ENCODE measurements around the gene UCN.

Gene UCN

DNA sequence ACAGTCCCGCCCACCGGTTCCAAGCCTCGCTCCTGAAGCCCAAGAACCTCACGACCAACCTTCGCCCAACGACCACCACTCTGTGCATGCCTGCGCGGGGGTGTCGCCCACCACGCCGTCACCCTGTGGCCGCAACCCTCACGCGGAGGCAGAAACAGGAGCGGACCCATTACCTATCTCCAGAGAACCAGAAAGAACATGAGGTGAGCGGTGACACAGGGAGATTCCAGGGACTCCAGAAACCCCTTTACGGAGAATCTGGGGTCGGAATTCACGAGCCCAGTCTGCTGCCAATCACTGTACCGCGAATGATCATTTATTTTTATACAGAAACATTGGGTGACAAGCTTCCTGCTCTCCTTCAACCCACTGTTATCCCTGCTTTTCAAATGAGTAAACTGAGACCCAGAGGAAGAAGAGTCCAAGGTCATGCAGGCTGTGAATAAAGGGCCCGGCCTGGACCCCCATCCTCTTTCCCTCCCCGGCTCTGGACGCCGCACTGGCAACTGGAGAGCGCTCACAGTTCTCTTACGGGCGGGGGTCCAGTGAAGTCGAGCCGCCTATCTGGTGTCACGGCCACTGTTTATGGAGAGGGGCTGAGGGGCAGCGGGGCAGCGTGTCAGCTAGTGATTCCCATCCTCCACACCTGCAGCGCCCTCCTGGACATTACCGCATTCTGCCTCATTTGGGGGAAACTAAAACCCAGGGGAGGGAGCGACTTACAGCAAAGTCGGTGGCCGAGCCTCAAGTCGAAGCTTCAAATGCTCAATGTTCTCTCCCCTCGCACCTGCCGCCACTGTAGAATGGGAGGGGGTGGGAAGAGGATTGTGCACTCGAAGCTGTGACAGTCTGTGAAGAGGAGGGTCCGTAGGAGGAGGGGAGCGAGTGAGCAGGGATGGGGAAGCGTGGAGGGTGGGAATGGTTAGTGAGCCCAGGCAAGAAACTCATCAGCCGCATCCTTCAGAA is 44.7 kb downstream of the UCN start:
- CTCF ChIA-PET: interaction anchor here (0.6 to 6.2 kb wide), 9 partner anchors 13 to 175 kb away, joined by 3 to 96 read pairs (median 4); partner anchors contain the start of gene TRIM54
- H3K36me3 ChIP-seq (ENCODE audit: control insufficient read depth in 2 of 2, insufficient read depth in 1 of 2, low read length in 2 of 2): no peaks in the 10 kb centered on the region
- peak overlapping the region; percentile 50 for H3K4me3 ChIP-seq (ENCODE audit: low read depth, low read length)
- H3K4me1 ChIP-seq (ENCODE audit: control insufficient read depth, insufficient read depth, low read length): peaks cover 9% of the 10 kb centered on the region
- POLR2A ChIA-PET: interaction anchor here (0.8 to 0.9 kb wide), 3 partner anchors 30 to 32 kb away, joined by 3 to 4 read pairs (median 3); no protein-coding TSS in a partner anchor
- no peak overlapping the region for H3K27ac ChIP-seq (ENCODE audit: extremely low read depth, low read depth, low read length)
- H3K9me3 ChIP-seq (ENCODE audit: control insufficient read depth, insufficient read depth, low read depth, low read length): no peaks in the 10 kb centered on the region
- no peak for TF ChIP-seq ZXDB (tag by site-specific recombination; IDR thresholded peaks at IDR 0.05)
- TF ChIP-seq ZBTB8A (tag by site-specific recombination; IDR thresholded peaks at IDR 0.05): peak; percentile 1; the same call in 1 of the 2 replicates
- no peak for TF ChIP-seq ZNF266 (tag by site-specific recombination; IDR thresholded peaks at IDR 0.05; ENCODE audit: low read depth)
- TF ChIP-seq ZNF133 (tag by site-specific recombination; IDR thresholded peaks at IDR 0.05): no peak
- TF ChIP-seq, protein P1, sequence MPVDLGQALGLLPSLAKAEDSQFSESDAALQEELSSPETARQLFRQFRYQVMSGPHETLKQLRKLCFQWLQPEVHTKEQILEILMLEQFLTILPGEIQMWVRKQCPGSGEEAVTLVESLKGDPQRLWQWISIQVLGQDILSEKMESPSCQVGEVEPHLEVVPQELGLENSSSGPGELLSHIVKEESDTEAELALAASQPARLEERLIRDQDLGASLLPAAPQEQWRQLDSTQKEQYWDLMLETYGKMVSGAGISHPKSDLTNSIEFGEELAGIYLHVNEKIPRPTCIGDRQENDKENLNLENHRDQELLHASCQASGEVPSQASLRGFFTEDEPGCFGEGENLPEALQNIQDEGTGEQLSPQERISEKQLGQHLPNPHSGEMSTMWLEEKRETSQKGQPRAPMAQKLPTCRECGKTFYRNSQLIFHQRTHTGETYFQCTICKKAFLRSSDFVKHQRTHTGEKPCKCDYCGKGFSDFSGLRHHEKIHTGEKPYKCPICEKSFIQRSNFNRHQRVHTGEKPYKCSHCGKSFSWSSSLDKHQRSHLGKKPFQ (tag by site-specific recombination; IDR thresholded peaks at IDR 0.05): no peak
- TF ChIP-seq, protein P2, sequence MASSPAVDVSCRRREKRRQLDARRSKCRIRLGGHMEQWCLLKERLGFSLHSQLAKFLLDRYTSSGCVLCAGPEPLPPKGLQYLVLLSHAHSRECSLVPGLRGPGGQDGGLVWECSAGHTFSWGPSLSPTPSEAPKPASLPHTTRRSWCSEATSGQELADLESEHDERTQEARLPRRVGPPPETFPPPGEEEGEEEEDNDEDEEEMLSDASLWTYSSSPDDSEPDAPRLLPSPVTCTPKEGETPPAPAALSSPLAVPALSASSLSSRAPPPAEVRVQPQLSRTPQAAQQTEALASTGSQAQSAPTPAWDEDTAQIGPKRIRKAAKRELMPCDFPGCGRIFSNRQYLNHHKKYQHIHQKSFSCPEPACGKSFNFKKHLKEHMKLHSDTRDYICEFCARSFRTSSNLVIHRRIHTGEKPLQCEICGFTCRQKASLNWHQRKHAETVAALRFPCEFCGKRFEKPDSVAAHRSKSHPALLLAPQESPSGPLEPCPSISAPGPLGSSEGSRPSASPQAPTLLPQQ (tag by site-specific recombination; IDR thresholded peaks at IDR 0.05): no peak
- TF ChIP-seq, protein P3, sequence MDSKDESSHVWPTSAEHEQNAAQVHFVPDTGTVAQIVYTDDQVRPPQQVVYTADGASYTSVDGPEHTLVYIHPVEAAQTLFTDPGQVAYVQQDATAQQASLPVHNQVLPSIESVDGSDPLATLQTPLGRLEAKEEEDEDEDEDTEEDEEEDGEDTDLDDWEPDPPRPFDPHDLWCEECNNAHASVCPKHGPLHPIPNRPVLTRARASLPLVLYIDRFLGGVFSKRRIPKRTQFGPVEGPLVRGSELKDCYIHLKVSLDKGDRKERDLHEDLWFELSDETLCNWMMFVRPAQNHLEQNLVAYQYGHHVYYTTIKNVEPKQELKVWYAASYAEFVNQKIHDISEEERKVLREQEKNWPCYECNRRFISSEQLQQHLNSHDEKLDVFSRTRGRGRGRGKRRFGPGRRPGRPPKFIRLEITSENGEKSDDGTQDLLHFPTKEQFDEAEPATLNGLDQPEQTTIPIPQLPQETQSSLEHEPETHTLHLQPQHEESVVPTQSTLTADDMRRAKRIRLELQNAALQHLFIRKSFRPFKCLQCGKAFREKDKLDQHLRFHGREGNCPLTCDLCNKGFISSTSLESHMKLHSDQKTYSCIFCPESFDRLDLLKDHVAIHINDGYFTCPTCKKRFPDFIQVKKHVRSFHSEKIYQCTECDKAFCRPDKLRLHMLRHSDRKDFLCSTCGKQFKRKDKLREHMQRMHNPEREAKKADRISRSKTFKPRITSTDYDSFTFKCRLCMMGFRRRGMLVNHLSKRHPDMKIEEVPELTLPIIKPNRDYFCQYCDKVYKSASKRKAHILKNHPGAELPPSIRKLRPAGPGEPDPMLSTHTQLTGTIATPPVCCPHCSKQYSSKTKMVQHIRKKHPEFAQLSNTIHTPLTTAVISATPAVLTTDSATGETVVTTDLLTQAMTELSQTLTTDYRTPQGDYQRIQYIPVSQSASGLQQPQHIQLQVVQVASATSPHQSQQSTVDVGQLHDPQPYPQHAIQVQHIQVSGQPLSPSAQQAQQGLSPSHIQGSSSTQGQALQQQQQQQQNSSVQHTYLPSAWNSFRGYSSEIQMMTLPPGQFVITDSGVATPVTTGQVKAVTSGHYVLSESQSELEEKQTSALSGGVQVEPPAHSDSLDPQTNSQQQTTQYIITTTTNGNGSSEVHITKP (tag by site-specific recombination; IDR thresholded peaks at IDR 0.05): peak; percentile 73; the same call in 1 of the 2 replicates
- no peak for TF ChIP-seq ZNF585B (tag by site-specific recombination; IDR thresholded peaks at IDR 0.05)
- peak; percentile 36 for TF ChIP-seq ZNF366 (tag by site-specific recombination; conservative IDR thresholded peaks at IDR 0.05)
- TF ChIP-seq, protein P4, sequence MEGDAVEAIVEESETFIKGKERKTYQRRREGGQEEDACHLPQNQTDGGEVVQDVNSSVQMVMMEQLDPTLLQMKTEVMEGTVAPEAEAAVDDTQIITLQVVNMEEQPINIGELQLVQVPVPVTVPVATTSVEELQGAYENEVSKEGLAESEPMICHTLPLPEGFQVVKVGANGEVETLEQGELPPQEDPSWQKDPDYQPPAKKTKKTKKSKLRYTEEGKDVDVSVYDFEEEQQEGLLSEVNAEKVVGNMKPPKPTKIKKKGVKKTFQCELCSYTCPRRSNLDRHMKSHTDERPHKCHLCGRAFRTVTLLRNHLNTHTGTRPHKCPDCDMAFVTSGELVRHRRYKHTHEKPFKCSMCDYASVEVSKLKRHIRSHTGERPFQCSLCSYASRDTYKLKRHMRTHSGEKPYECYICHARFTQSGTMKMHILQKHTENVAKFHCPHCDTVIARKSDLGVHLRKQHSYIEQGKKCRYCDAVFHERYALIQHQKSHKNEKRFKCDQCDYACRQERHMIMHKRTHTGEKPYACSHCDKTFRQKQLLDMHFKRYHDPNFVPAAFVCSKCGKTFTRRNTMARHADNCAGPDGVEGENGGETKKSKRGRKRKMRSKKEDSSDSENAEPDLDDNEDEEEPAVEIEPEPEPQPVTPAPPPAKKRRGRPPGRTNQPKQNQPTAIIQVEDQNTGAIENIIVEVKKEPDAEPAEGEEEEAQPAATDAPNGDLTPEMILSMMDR (tag by site-specific recombination; IDR thresholded peaks at IDR 0.05): no peak
- TF ChIP-seq SP2 (tag by site-specific recombination; IDR thresholded peaks at IDR 0.05): peak; percentile 62
- TF ChIP-seq ZNF707 (tag by site-specific recombination; IDR thresholded peaks at IDR 0.05): no peak
- no peak for TF ChIP-seq SCRT2 (tag by site-specific recombination; IDR thresholded peaks at IDR 0.05)
- peak; percentile 30; the same call in 1 of the 2 replicates for TF ChIP-seq ZBTB20 (tag by site-specific recombination; IDR thresholded peaks at IDR 0.05)
- peak; percentile 66 for TF ChIP-seq ZNF335 (tag by site-specific recombination; conservative IDR thresholded peaks at IDR 0.05)
- TF ChIP-seq, protein P5, sequence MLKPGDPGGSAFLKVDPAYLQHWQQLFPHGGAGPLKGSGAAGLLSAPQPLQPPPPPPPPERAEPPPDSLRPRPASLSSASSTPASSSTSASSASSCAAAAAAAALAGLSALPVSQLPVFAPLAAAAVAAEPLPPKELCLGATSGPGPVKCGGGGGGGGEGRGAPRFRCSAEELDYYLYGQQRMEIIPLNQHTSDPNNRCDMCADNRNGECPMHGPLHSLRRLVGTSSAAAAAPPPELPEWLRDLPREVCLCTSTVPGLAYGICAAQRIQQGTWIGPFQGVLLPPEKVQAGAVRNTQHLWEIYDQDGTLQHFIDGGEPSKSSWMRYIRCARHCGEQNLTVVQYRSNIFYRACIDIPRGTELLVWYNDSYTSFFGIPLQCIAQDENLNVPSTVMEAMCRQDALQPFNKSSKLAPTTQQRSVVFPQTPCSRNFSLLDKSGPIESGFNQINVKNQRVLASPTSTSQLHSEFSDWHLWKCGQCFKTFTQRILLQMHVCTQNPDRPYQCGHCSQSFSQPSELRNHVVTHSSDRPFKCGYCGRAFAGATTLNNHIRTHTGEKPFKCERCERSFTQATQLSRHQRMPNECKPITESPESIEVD (tag by site-specific recombination; IDR thresholded peaks at IDR 0.05): no peak
- TF ChIP-seq, protein P6, sequence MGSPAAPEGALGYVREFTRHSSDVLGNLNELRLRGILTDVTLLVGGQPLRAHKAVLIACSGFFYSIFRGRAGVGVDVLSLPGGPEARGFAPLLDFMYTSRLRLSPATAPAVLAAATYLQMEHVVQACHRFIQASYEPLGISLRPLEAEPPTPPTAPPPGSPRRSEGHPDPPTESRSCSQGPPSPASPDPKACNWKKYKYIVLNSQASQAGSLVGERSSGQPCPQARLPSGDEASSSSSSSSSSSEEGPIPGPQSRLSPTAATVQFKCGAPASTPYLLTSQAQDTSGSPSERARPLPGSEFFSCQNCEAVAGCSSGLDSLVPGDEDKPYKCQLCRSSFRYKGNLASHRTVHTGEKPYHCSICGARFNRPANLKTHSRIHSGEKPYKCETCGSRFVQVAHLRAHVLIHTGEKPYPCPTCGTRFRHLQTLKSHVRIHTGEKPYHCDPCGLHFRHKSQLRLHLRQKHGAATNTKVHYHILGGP (tag by site-specific recombination; IDR thresholded peaks at IDR 0.05): no peak
- no peak for TF ChIP-seq ZNF629 (tag by site-specific recombination; IDR thresholded peaks at IDR 0.05)
- TF ChIP-seq ZNF202 (tag by site-specific recombination; IDR thresholded peaks at IDR 0.05; ENCODE audit: borderline replicate concordance): no peak
- TF ChIP-seq, protein P7, sequence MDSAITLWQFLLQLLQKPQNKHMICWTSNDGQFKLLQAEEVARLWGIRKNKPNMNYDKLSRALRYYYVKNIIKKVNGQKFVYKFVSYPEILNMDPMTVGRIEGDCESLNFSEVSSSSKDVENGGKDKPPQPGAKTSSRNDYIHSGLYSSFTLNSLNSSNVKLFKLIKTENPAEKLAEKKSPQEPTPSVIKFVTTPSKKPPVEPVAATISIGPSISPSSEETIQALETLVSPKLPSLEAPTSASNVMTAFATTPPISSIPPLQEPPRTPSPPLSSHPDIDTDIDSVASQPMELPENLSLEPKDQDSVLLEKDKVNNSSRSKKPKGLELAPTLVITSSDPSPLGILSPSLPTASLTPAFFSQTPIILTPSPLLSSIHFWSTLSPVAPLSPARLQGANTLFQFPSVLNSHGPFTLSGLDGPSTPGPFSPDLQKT (IDR thresholded peaks at IDR 0.05; ENCODE audit: borderline replicate concordance, low read depth, low read length): no peak
- TF ChIP-seq, protein P8, sequence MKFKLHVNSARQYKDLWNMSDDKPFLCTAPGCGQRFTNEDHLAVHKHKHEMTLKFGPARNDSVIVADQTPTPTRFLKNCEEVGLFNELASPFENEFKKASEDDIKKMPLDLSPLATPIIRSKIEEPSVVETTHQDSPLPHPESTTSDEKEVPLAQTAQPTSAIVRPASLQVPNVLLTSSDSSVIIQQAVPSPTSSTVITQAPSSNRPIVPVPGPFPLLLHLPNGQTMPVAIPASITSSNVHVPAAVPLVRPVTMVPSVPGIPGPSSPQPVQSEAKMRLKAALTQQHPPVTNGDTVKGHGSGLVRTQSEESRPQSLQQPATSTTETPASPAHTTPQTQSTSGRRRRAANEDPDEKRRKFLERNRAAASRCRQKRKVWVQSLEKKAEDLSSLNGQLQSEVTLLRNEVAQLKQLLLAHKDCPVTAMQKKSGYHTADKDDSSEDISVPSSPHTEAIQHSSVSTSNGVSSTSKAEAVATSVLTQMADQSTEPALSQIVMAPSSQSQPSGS (tag by site-specific recombination; IDR thresholded peaks at IDR 0.05; ENCODE audit: low read depth): no peak

Measured in HEK293 (cell line).